ENCODE data around the gene FOXK1.
A peak's percentile ranks its signal among the peaks of the same experiment; 100 is the strongest.

The FOXK1 gene

DNA sequence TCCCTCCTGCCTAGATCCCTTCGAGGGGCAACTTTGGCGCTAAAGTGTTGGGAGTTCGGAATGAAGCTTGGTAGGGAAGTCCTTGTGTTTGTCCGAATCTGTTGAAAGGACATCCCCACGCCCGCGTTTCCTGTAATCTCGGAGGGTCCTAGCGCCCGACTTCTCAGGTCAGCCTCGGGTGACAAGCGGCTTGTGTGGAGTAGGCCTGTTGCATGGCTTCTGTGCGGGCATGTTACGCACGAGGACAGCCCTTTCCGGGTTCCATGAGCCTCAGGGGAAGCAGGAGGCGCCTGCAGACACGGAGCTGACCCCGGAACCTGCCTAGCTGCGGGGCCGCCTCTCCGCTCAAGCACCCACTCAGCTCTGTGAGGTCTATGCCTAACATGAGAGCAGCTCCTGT, 64.9 kb downstream of the FOXK1 start:
- no peak for DNase-seq

DNA sequence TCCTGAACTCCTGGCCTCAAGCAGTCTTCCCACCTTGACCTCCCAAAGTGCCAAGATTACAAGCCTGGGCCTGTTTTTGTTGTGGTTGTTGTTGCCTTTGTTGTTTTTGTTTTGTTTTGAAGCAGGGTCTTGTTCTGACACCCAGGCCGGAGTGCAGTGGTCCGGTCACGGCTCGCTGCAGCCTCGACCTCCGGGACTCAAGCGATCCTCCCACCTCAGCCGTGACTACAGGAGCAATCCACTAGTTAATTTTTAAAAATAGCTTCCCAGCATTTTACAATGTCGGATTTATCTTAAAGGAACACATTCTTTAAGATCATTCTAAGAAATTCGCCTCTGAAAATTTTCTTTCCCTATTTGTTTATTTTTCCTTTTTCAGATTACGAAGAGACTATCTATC, 65.7 kb downstream of the FOXK1 start:
- no peak for DNase-seq

GRCh38 chr7:4748231-4748681, 66.2 kb downstream of the FOXK1 start:
- no peak for DNase-seq

DNA sequence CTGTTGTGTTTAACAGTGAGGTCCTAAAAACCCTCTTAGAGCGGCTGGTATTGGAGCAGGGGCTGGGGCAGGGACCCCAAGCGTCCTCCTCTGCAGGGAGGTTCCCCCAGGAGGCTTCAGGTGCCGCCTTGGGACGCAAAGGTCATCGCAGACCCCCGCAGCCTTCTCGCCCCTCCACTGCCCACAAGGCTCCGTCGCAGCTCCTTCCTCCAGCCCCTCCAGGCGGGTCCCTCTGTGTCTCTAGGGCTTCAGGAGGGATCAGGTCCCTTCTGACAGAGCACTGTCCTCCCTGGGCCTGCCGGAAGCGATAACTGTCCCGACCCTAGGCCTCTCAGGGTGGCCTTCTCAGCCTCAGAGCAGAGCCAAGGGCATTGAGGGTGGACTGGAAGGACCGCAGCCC, 67.3 kb downstream of the FOXK1 start:
- no peak for DNase-seq

DNA sequence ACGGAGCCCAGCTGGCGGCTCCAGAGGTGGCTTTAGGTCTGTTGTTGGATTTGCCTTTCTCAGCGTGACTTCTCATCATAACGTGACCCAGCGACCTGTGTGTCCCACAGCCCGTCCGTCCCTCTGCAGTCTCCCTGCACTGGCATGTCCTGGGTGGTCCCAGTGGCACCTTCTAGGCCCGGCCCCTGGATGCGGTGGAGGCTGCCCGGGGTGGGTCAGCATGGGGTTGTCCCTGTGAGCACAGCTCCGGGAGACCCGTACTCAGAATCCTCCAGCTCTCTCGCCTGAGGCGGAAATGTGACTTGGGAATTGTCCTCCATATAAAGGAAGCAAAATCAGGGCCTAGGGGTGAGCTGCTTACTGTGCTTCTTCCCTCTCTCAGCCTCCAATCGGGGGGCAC, 67.7 kb downstream of the FOXK1 start:
- DNase-seq: no peak

- DNase-seq: no peak
Observed at GRCh38 chr7:4751398-4751947, 69.4 kb downstream of the FOXK1 start.

DNA sequence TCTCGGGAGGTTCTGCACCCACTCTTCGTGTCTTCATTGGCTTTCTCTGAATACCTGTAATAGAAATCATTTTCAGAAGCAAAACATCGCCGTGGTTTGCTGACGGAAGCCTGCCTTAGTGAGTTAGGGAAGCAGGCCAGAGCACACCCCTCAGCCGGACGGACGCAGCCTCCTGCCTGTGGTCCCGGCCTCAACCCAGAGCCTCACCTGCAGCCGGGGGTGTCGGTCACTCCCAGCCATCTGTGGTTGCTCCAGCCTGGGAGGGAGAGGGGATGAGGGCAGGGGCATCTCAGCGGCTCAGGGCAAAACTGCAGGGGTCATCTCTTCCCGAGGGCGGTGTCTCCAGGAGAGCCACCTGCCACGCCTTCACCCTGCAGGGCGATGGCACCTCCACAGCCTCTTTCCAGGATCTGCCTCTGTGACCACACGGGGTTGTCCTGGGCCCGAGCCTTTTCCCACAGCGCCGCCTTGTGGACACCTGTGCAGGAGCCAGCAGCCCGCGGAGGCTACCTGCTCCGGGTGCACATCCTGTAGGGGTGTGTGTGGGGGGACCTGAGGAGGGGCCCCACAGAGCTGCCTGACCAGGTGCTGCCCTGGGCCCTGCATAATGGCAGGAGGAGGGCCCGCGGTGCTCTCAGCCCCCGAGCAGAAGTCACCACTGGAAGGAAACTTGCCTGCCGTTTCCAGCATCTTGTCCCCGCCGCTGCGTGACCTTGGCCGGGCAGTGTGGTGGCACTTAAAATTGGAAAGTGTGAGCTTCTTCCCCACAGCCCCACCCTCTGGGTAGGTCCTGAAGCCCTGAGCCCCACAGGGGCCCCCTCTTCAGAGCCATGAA, 71.7 kb downstream of the FOXK1 start:
- DNase-seq: peak; percentile 60

- no peak for DNase-seq
Observed at GRCh38 chr7:4754433-4755010, 72.4 kb downstream of the FOXK1 start.

GRCh38 chr7:4755045-4755444, 73.0 kb downstream of the FOXK1 start:
- DNase-seq: no peak

DNA sequence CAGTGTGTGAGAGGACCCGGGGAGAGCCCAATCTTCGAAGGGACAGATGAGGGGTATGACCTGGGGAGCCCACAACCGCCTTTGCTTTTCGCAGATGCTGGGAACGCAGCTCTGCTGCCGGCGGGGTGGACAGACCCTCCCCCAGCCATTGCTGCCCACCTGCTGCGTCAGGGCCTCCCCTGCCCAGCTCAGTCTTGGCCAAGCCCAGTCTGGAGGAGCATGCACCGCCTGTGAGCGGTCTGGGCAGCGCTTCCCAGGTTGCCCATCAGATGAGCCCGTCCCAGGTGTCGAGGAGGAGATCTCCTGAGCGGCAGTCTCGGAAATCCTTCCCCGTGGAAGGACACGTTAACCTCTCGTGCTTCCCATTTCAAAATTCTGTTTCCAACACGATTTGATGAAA, 76.0 kb downstream of the FOXK1 start:
- no peak for DNase-seq

DNA sequence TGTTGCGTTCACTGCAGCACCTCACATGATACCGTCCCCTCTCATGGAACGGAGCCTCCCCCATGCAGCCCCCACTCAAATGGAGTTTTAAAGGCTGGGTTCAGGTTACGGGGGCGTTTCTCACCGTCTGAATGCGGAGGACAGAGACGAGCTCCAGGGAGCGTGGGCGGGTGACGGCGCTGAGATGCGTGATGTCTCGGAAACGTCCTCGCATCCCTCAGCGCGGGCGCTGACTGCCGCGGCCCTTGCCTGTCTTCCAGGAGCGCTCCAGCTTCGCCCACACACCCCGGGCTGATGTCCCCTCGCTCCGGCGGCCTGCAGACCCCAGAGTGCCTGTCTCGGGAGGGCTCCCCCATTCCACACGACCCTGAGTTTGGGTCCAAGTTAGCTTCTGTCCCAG, 76.7 kb downstream of the FOXK1 start:
- no peak for DNase-seq

- DNase-seq: no peak
Observed at GRCh38 chr7:4759211-4759610, 77.1 kb downstream of the FOXK1 start.

DNA sequence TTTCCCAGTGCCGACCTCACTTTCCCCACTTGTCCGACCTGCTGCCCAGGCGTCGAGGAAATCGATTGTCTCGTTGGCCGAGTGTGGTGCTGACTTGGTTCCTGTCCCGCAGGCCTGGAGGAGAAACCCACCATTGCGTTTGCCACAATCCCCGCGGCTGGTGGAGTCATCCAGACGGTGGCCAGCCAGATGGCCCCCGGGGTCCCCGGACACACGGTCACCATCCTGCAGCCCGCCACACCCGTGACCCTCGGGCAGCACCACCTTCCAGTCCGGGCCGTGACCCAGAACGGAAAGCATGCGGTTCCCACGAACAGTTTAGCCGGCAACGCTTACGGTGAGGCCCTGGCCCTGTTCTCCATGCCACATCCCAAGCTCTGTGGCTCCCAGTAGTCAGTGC, 78.9 kb downstream of the FOXK1 start:
- DNase-seq: no peak

DNA sequence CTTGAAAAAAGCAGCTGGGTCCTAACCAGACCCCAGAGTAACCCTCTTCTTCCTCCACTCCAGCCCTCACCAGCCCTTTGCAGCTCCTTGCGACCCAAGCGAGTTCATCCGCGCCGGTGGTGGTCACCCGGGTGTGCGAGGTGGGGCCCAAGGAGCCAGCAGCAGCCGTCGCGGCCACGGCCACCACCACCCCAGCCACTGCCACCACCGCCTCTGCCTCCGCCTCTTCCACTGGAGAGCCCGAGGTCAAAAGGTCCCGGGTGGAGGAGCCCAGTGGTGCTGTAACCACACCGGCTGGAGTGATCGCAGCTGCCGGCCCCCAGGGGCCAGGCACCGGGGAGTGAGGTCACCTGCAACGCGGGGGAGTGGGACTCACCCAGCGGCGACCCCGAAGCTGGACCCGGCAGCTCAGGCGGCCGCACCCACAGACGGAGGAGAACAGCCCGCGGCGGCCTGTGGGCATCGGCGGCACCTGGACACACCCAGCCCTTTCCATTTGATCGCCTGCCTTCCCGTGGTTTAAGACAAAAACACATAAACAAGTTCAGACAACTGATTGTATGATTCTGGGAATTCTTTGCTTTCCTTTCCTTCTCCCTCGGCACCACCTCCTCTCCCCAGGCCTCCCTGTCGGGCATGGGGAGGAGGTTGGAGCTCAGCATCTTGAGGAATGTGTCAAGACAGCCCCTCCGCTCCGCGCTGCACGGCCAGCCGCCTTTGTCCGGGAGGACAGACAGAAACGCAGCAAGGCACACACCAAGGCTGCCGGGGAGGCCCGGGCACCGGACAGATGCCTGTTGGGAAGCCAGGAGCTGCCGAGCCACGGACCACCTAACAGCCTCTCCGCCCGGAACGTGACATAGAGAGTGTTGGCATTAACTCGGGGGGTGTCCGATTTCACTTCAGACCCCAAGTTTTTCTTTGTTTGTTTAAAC, 80.3 kb downstream of the FOXK1 start:
- DNase-seq: no peak

DNA sequence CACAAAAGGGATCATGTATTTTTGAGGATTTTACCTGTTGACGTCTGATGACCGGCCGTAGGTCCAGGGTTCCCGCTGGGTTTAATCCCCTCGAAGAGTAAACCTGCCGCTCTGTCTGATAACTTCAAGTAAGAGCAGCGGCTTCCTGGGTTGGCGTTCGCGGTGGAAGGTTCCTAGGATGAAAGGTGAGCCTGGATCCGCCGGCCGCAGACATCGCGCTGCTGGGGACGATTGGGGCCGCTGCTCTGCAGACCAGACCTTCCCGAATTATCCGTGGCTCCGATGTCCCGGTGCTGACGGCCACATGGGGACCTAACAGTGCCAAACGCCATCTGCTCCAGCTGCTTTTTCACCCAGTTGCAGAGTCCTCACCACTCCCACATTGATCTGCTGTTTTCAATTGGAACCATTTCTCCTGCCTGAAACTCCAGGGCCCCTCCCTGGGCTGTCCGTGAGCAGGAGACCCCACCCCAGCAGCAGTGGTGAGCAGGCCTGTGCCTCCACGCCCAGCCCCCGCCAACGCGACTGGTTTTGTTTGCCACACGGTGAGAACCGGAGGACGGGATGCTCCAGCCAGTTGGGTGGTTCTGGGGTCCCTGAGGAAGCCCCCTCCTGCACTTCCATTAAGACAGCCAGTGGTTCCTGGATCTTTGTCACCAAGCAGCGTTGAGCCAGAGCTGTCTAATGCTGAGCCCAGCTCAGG, 81.1 kb downstream of the FOXK1 start:
- no peak for DNase-seq

DNA sequence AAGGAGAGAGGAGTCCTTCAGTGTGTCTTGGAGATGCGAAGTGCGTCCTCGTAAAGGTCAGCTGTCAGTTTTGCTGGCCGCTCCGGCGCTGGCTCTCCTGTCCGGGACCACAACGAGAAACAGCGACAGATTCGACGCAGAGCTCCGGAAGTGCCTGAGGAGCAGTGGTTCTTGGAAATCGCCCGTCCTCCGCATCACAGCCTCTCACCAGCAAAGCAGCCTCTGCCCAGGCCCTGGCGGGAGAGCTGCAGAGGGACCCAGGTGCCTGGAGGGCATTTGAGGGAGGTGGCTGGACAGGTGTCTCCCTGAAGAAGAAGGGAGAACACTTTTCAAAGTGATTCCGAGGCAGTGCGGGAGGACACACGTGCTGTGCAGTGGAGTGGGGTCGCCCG, 81.7 kb downstream of the FOXK1 start:
- DNase-seq: no peak

DNA sequence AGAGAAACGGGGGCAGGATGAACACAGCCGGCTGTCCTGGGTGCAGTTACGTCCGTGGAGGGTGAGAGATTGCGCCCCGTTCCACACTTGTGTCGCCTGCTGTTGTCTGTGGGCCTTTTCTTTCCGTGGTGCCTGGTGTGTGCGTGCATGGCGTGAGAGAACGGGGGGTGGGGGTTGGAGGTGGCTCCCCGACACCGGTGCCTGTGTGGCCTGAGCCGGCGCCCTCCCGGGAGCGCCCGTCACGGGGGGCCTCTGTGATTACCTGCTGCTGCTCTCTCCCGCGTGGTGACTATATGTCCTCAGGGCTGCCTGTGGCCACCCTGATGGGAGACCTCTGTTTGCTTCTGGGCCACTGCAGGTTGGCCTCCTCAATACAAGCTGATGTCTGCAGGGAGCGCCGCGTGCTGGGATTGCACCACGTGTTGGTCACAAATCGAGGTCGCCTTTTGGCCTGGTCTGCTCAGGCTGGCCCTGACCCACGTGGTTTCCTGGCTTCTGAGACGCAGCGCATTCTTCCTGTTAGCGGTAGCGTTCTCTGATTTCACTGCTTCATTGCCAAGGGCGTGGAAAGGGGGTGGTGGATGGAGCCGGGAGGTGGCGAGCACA, 82.4 kb downstream of the FOXK1 start:
- no peak for DNase-seq

GRCh38 chr7:4765776-4766490, 83.8 kb downstream of the FOXK1 start:
- no peak for DNase-seq

DNA sequence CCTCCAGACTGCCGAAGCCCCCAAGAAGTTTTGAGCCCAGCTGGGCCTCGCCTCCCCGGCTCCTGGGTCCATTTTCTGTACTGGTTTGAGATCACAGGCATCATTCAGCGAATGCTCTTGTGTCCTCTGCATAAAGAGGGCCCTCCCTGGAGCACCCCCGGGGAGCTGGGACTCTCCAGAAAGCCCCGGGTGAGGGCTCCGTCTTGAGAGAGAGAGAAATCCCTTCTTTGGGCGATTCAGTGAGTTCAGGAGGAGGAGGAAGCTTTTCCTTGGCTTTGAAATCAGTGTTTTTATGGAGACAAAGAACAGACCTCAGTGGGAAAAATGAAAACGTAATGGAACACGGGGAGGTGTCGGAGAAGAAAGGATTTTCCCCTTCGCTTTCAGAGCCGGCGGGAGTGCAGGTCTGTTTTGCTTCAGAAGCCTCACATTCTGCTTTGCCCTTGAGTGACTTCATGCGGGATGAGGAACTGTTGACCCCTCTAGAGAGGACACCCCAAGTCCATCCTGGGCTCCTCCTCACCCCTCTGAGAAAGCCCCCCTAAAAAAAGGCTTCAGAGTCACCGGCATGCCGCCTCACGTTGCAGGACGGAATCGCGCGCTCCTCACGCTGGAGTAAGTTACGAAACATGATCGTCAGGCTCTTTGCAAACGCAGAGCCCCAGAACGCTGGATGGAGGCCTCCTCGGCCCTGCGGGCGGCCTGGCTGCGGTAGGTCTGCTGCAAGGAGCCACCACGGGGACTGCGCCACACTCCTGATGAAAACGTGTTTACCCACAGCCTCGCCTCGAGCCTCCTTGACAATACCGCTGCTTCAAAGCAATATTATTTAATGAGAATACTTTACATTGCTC, 84.8 kb downstream of the FOXK1 start:
- no peak for DNase-seq

Measured in NCI-H774 (cell line).